Vagina (tissue), 2 donors: Measurements from ENCODE around the gene CPA4.

ENCODE experiments used
- POLR2A ChIP-seq, 2 donors: fragments of 450-650 bp; IDR thresholded peaks; one replicate each; pipeline ENCODE4 v1.6.1; 2017; ENCODE audit warnings: antibody characterized with exemption in 2 of 2, mild to moderate bottlenecking in 2 of 2, moderate library complexity in 2 of 2
- TF ChIP-seq, protein P1 (sequence below), 3 experiments: fragments of 450-650 bp in 2 of 3; fragments of 200-600 bp in 1 of 3; sonication (generic) in 1 of 3; IDR thresholded peaks; one replicate each; pipeline ENCODE4 v1.5.1; 2017 to 2019; ENCODE audit warnings: antibody characterized with exemption in 3 of 3, mild to moderate bottlenecking in 2 of 3, moderate library complexity in 2 of 3

DNA sequence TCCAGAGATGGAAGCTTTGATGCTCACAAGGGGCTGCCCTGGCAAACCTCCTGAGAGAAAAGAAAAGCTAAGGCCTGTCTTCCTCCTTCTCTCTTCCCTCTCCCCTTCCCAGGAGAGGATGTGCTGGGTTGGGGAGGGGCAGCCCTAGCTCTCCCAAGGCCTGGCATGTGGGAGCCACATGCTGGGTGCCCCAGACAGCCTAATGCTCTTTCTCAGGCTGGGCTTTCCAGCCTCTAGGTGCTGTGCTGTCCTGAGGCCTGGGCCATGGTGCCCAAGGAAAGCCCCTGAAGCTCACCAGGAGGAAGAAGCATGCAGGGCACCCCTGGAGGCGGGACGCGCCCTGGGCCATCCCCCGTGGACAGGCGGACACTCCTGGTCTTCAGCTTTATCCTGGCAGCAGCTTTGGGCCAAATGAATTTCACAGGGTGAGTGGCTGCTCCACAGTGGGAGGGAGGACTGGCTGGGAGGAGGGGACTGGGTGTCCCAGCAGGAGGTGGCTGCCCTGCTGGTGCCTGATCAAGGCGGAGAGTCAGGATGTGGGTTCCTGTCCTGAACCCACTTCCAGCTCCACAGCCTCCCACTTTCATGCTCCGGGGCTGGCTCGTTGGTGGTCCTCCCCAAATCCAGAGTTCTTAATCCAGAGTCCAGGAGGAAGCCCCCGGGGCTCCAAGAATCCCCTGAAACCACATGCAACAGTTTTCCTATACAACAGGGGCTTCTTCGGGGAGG is 53.4 kb downstream of the CPA4 start:
- no peak for TF ChIP-seq POLR2A (IDR thresholded peaks at IDR 0.05)
- TF ChIP-seq, protein P1, sequence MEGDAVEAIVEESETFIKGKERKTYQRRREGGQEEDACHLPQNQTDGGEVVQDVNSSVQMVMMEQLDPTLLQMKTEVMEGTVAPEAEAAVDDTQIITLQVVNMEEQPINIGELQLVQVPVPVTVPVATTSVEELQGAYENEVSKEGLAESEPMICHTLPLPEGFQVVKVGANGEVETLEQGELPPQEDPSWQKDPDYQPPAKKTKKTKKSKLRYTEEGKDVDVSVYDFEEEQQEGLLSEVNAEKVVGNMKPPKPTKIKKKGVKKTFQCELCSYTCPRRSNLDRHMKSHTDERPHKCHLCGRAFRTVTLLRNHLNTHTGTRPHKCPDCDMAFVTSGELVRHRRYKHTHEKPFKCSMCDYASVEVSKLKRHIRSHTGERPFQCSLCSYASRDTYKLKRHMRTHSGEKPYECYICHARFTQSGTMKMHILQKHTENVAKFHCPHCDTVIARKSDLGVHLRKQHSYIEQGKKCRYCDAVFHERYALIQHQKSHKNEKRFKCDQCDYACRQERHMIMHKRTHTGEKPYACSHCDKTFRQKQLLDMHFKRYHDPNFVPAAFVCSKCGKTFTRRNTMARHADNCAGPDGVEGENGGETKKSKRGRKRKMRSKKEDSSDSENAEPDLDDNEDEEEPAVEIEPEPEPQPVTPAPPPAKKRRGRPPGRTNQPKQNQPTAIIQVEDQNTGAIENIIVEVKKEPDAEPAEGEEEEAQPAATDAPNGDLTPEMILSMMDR (IDR thresholded peaks at IDR 0.05): no peak
